Measurements from ENCODE around the gene SIRT6.

DNA sequence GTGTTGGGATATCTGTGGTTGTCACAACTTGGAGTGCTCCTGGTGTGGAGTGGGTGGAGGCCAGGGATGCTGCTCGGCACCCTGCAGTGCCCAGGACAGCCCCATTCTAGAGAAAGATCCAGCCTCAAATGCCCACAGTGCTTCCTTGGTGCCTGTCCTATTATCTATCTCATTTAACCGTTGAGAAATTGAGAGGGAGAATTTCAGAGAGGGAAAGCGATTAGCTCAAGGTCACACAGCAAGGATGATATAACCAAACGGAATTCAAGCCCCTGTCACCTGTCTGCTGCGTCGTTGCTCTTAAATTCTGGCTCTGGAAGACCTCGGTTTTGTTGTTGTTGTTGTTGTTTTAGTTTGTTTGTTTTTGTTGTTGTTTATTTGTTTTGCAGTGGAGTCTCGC lies 13.6 kb upstream of the SIRT6 start:
- TF ChIP-seq, protein P1, sequence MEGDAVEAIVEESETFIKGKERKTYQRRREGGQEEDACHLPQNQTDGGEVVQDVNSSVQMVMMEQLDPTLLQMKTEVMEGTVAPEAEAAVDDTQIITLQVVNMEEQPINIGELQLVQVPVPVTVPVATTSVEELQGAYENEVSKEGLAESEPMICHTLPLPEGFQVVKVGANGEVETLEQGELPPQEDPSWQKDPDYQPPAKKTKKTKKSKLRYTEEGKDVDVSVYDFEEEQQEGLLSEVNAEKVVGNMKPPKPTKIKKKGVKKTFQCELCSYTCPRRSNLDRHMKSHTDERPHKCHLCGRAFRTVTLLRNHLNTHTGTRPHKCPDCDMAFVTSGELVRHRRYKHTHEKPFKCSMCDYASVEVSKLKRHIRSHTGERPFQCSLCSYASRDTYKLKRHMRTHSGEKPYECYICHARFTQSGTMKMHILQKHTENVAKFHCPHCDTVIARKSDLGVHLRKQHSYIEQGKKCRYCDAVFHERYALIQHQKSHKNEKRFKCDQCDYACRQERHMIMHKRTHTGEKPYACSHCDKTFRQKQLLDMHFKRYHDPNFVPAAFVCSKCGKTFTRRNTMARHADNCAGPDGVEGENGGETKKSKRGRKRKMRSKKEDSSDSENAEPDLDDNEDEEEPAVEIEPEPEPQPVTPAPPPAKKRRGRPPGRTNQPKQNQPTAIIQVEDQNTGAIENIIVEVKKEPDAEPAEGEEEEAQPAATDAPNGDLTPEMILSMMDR (IDR thresholded peaks at IDR 0.05): no peak
- TF ChIP-seq POLR2A (IDR thresholded peaks at IDR 0.05; ENCODE audit: low read depth) (no peak), EP300 (IDR thresholded peaks at IDR 0.05) (no peak)

Measured in esophagus muscularis mucosa (tissue), 4 donors.